Stimulated activated effector memory CD8-positive, alpha-beta T cell treated with anti-CD3 and anti-CD28 coated beads, Interleukin-12 subunit alpha, Interleukin-12 subunit beta, amount 100 ng/mL, for 72 hours (primary cell): ENCODE measurements around the gene TENM4.

ENCODE experiments used
- ATAC-seq: fragments of 150-1000 bp; cut with Tn5 transposase; 2 replicates; pipeline ENCODE4 v1.10.0; 2021
- DNase-seq, 2 donors: peaks; one replicate each; pipeline ENCODE4 v3.0.0; 2021 to 2022; ENCODE audit warnings: low spot score in 2 of 2
- H3K27ac Mint-ChIP-seq: one replicate; pipeline ENCODE4 v1.8.0; 2022; ENCODE audit warnings: mild to moderate bottlenecking, mixed read lengths
- H3K36me3 Mint-ChIP-seq: one replicate; pipeline ENCODE4 v1.8.0; 2022; ENCODE audit warnings: mild to moderate bottlenecking, mixed read lengths
- H3K4me1 Mint-ChIP-seq: one replicate; pipeline ENCODE4 v1.8.0; 2022; ENCODE audit warnings: mixed read lengths
- H3K4me3 Mint-ChIP-seq: one replicate; pipeline ENCODE4 v1.8.0; 2022; ENCODE audit warnings: mild to moderate bottlenecking, mixed read lengths
- H3K9me3 Mint-ChIP-seq: one replicate; pipeline ENCODE4 v1.8.0; 2022; ENCODE audit warnings: mixed read lengths

The TENM4 gene

DNA sequence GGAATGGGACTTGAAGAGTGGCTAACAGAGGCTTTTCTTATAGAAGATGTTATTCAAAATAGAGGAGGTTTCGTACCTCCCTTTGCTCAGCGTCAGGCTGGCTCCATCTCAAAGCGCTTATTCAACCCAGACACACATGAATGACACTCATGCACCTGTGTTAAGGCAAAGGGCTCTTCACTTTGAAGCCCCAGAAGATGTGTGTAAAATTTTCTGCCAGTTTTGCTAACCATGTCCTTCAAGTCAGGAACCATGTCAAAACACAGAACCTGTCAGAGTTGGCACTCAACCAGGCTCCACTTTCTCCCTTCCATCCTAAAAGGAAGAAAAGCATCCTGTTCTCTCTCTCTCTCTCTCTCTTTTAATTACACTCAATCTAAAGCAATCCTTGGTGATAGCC is 513.3 kb downstream of the TENM4 start:
- H3K9me3 Mint-ChIP-seq: no peaks in the 10 kb centered on the region
- no peak overlapping the region for H3K27ac Mint-ChIP-seq
- DNase-seq (no peak), ATAC-seq (no peak)
- no peaks in the 10 kb centered on the region for H3K4me1 Mint-ChIP-seq
- no peak overlapping the region for H3K4me3 Mint-ChIP-seq
- H3K36me3 Mint-ChIP-seq: no peaks in the 10 kb centered on the region

DNA sequence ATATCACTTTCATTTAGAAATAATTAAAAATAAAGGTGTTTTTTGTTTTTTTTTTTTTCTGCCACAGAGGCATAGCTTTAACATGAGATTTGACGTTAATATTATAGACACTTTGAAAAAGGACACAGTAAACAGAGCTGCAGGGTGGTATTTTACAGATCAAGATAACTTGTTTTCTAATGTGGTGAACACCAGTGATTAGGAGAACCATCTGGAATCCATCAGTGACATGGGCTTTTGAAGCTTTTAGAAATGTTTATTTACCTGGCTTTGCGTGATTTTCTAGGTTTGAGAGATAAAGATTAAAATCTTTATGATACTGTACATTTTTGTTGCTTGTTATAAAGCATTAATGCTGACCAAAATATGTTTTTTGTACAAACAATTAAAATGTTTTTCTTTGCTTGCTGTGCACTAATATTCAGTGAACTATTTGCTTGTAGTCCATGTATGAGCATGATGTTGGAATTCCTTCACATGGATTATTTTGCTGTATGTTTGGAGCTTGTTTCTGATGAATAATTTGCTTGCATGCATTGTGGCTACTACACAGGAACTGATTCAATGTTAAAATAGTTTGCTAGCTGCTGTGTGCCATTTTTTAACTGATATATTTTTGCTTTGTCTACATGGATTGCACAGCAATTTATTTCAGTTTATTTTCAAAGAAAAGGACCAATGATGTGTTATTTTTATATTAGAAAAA is 514.0 kb downstream of the TENM4 start:
- DNase-seq: no peak
- no peak overlapping the region for H3K27ac Mint-ChIP-seq

GRCh38 chr11:78925387-78925786 is 515.4 kb downstream of the TENM4 start:
- no peak for ATAC-seq
- DNase-seq: no peak
- no peaks in the 10 kb centered on the region for H3K4me1 Mint-ChIP-seq
- H3K4me3 Mint-ChIP-seq: no peak overlapping the region
- H3K27ac Mint-ChIP-seq: no peak overlapping the region
- H3K9me3 Mint-ChIP-seq: no peaks in the 10 kb centered on the region
- no peaks in the 10 kb centered on the region for H3K36me3 Mint-ChIP-seq

More for the DNA sequence above, 514.0 kb downstream of the TENM4 start:
- no peak for ATAC-seq
- Mint-ChIP-seq H3K9me3 (no peaks in the 10 kb centered on the region), H3K36me3 (no peaks in the 10 kb centered on the region), H3K4me3 (no peak overlapping the region), H3K4me1 (no peaks in the 10 kb centered on the region)

- no peaks in the 10 kb centered on the region for H3K9me3 Mint-ChIP-seq
- ATAC-seq (no peak), DNase-seq (no peak)
- H3K27ac Mint-ChIP-seq: no peak overlapping the region
- no peaks in the 10 kb centered on the region for H3K36me3 Mint-ChIP-seq
- H3K4me1 Mint-ChIP-seq: no peaks in the 10 kb centered on the region
- no peak overlapping the region for H3K4me3 Mint-ChIP-seq
Observed at GRCh38 chr11:78922859-78923625, 517.8 kb downstream of the TENM4 start.

- Mint-ChIP-seq H3K27ac (no peak overlapping the region), H3K9me3 (no peaks in the 10 kb centered on the region), H3K4me1 (no peaks in the 10 kb centered on the region), H3K4me3 (no peak overlapping the region), H3K36me3 (no peaks in the 10 kb centered on the region)
- peak; percentile 24 for ATAC-seq
- DNase-seq: no peak
Observed at GRCh38 chr11:78921509-78921908, 519.3 kb downstream of the TENM4 start.

DNA sequence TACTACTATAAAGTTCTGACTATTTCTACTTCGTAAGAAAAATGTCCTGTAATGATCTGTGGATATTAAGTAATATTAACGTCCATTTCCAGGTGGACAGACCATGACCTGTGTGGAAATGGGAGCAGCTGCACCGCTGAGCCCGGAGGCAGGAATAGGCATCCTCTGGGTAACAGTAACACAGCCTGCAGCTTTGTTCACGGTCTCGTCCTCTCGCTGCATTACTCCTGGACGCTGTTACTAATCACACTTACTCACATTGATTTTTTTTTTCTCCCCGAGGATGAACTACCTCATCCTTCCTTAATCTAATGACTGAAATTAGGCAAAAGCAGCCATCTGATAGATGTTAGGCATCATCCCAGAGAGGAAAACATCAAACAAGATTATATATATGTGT is 520.5 kb downstream of the TENM4 start:
- Mint-ChIP-seq H3K4me1 (no peaks in the 10 kb centered on the region), H3K4me3 (no peak overlapping the region), H3K27ac (no peak overlapping the region), H3K9me3 (no peaks in the 10 kb centered on the region), H3K36me3 (no peaks in the 10 kb centered on the region)
- ATAC-seq: no peak
- DNase-seq: no peak

GRCh38 chr11:78916759-78917158 is 524.1 kb downstream of the TENM4 start:
- Mint-ChIP-seq H3K27ac (no peak overlapping the region), H3K36me3 (no peaks in the 10 kb centered on the region), H3K4me1 (no peaks in the 10 kb centered on the region), H3K4me3 (no peak overlapping the region), H3K9me3 (no peaks in the 10 kb centered on the region)
- DNase-seq: no peak
- no peak for ATAC-seq

DNA sequence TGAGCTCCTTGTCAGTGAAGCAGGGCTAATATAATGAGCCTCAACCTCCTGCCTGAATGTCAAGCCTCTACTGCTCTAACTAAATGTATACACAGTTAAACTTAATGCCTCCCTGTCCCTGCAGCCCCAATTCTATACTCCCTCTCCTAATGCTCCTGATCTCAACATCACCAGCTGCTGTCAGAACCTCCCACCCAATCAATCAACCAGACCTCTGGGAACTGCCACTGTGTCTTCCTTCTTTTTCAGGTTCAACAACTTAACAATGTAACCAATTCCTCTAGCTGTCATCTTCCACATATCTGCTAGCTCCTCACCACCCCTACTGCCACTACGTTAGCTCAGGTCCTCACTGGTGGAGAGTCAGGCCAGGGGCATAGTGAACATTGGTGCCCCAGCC is 526.3 kb downstream of the TENM4 start:
- H3K4me3 Mint-ChIP-seq: no peak overlapping the region
- DNase-seq (no peak), ATAC-seq (no peak)
- H3K4me1 Mint-ChIP-seq: no peaks in the 10 kb centered on the region
- no peaks in the 10 kb centered on the region for H3K9me3 Mint-ChIP-seq
- no peak overlapping the region for H3K27ac Mint-ChIP-seq
- H3K36me3 Mint-ChIP-seq: no peaks in the 10 kb centered on the region

GRCh38 chr11:78912778-78913177 is 528.1 kb downstream of the TENM4 start:
- Mint-ChIP-seq H3K4me1 (no peaks in the 10 kb centered on the region), H3K9me3 (no peaks in the 10 kb centered on the region), H3K4me3 (no peak overlapping the region), H3K36me3 (no peaks in the 10 kb centered on the region), H3K27ac (no peak overlapping the region)
- ATAC-seq (no peak), DNase-seq (no peak)

DNA sequence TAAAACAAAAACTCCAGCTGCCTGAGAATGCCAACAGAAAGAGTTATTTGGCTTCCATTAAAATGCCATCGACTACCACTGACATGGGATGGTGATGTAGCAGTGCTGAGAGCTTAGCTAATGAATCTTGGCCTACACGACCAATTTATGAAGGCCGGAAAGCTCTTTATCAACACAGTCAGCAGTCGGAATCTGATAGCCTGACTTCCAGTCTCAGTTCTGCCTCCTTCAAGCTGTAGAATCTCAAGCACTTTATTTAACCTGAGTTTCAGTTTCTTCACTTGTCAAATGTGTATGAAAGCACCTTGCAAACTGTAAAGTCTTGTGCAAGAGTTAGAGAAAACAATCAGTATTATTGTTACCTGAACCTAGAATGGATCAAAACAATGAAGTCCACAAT is 530.5 kb downstream of the TENM4 start:
- Mint-ChIP-seq H3K36me3 (no peaks in the 10 kb centered on the region), H3K27ac (no peak overlapping the region), H3K4me1 (no peaks in the 10 kb centered on the region), H3K4me3 (no peak overlapping the region), H3K9me3 (no peaks in the 10 kb centered on the region)
- DNase-seq (no peak), ATAC-seq (no peak)

DNA sequence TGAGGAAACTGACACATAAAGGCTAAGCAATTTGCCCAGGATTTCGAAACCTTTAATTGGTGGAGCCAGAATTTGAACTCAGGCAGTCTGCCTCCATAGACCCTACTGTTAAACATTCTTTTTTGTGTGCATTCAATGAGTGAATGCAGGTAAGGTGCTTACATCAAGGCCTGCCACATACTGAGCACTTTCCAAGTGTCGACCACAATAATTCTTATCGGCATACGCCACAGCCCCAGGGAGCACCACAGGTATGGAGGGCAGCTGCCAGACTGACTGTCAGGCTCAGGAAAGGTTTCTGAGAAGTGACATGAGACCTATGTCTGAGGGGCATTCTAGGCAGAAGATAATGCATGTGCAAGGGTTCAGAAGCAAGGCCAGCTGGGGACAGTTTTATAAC is 531.4 kb downstream of the TENM4 start:
- Mint-ChIP-seq H3K36me3 (no peaks in the 10 kb centered on the region), H3K9me3 (no peaks in the 10 kb centered on the region), H3K27ac (no peak overlapping the region), H3K4me3 (no peak overlapping the region), H3K4me1 (no peaks in the 10 kb centered on the region)
- ATAC-seq: no peak
- DNase-seq: no peak

DNA sequence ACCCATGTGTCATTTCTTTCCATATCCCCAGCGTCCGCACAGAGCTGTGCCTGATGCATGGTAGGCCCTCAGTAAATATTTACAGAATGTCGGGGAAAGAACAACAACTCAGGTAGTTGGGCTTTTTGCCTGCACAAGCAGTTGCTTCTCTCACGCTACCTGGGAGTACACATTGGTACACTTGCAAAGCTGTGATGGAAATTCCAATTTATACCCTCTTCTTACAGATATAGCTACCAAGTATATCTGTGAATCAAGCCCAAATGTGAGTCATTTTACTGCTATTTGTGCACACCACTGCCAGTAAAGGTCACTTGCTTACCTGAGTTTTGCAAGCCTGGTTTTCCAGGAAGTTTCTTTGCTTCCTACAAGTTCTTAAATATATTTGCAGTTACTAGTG is 533.2 kb downstream of the TENM4 start:
- H3K36me3 Mint-ChIP-seq: no peaks in the 10 kb centered on the region
- no peak overlapping the region for H3K4me3 Mint-ChIP-seq
- ATAC-seq: no peak

DNA sequence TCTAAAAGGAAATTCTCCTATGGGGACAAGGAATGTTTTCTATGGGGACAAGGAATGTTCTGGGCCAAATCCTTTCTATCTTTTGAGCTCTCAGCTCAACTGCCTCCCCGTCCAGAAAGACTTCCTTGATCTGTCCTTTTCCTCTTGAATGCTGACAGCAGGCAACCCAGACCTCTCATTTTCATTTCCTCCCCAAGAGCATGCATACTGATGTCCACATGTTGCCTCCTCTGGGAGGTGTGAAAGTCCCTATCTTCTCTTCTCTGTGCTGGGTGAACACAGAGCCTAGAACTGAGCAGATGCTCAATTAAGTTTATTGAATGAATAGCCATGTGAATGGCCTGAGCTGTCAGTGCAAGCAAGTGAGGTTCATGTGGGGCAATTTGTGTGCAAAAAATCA is 534.3 kb downstream of the TENM4 start:
- Mint-ChIP-seq H3K27ac (no peak overlapping the region), H3K4me3 (no peak overlapping the region), H3K36me3 (no peaks in the 10 kb centered on the region), H3K4me1 (no peaks in the 10 kb centered on the region), H3K9me3 (no peaks in the 10 kb centered on the region)
- DNase-seq (no peak), ATAC-seq (no peak)

More for the DNA sequence above, 533.2 kb downstream of the TENM4 start:
- no peak for DNase-seq
- no peak overlapping the region for H3K27ac Mint-ChIP-seq
- no peaks in the 10 kb centered on the region for H3K4me1 Mint-ChIP-seq
- H3K9me3 Mint-ChIP-seq: no peaks in the 10 kb centered on the region

DNA sequence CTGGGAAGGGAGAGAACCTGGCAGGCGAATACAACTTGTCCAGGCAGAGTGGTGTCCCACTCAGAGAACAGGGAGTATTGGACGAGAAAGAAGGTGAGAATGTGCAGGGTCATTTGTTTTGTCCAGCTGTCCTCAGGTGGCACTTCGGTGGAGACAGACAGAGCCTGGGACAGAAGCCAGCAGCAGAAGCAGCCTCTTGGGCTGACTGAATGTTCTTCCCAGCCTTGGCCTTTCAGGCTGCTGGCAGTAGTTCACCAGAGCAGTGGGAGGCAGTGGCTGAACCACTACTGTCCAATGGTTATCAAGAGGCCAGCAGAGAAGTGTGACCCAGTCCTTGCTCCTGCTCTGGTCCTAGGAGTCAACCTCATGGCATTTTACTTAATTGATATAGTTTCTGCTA is 535.1 kb downstream of the TENM4 start:
- Mint-ChIP-seq H3K4me3 (no peak overlapping the region), H3K27ac (no peak overlapping the region), H3K36me3 (no peaks in the 10 kb centered on the region), H3K4me1 (no peaks in the 10 kb centered on the region), H3K9me3 (no peaks in the 10 kb centered on the region)
- ATAC-seq: no peak
- no peak for DNase-seq

DNA sequence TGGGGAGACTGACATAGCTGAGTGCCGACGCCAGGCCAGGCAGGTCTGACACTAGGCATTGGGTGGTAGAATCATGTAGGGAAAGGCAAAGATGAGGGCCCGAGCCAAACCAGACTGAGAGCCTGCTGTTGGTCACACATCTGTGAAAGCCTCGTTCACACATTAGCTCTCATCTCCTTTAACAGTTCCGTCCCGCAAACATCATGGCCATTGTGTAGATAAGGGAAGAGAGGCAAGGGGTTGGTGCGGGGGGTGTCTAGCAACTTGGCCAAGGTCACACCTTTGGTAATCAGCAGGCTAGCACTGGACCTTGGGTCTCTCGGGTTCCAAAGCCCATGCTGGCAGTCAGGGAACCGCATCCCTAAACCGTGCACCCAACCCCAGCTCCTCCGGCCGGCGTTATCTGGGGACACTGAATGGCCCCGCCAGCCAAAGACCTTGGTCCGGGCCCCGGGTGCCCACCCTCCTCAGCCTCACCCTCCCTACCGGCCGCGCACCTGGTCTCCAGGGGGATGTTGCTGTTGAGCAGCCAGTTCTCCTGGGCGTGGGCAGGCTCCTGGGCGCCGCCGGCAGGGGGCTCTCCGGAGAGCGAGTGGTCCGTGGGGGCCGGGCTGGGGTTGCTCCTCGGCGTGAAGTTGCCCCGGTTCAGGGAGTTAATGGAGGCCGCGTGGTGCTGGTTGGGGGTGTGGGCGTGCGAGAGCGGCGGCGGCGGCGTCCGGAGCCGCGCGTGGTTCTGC is 537.9 kb downstream of the TENM4 start:
- H3K36me3 Mint-ChIP-seq: no peaks in the 10 kb centered on the region
- DNase-seq (no peak), ATAC-seq (no peak)
- H3K4me1 Mint-ChIP-seq: no peaks in the 10 kb centered on the region
- H3K27ac Mint-ChIP-seq: no peak overlapping the region
- no peaks in the 10 kb centered on the region for H3K9me3 Mint-ChIP-seq
- no peak overlapping the region for H3K4me3 Mint-ChIP-seq

- Mint-ChIP-seq H3K4me1 (no peaks in the 10 kb centered on the region), H3K4me3 (no peak overlapping the region), H3K36me3 (no peaks in the 10 kb centered on the region), H3K27ac (no peak overlapping the region), H3K9me3 (no peaks in the 10 kb centered on the region)
- DNase-seq (no peak), ATAC-seq (no peak)
Observed at GRCh38 chr11:78901831-78902230, 539.0 kb downstream of the TENM4 start.
